Caco-2 (cell line): ENCODE measurements around the gene MEGF8. TPM values are rescaled to one million over a fixed set of nuclear protein-coding genes. Genes with fewer than 3 reads are reported as not detected.

Experiments
- BruUV-seq: library from RNA; stranded (reverse); fragments of 400-500 nt; replicated peaks from 2 replicates; lab custom pipeline; 2021; lab: Mats Ljungman, UMichigan
- CTCF ChIA-PET: fragments of 300-600 bp; sonication (Branson Sonifier 250); formaldehyde crosslinking; loops from one replicate; lab custom pipeline; 2022; ENCODE audit warnings: antibody characterized with exemption; lab: Charles Lee
- POLR2A ChIA-PET: fragments of 300-600 bp; sonication (Branson Sonifier 250); formaldehyde crosslinking; loops from one replicate; lab custom pipeline; 2022; ENCODE audit warnings: antibody characterized with exemption; lab: Charles Lee
- DNase-seq, 2 experiments: peaks; one replicate each; pipeline versions ENCODE4 v3.0.0 to v3.0.0-alpha.2; 2020 to 2022
- H3K27me3 ChIP-seq: replicated peaks from 2 replicates; pipeline ENCODE4 v1.6.0; 2011; ENCODE audit warnings: low read length; ENCODE audit not compliant: control insufficient read depth, insufficient read depth
- H3K36me3 ChIP-seq: 2 replicates; pipeline ENCODE4 v1.5.1; 2011; ENCODE audit warnings: low read length; ENCODE audit not compliant: control insufficient read depth, insufficient read depth
- H3K4me1 ChIP-seq: fragments of 250-450 bp; sonication (Bioruptor Pico); 2 replicates; pipeline ENCODE4 v1.5.1; 2020; ENCODE audit warnings: mild to moderate bottlenecking
- H3K4me3 ChIP-seq: 2 replicates; pipeline ENCODE4 v1.5.1; 2011; ENCODE audit warnings: low read depth, mild to moderate bottlenecking, control low read depth, low read length
- H3K9me3 ChIP-seq: fragments of 250-450 bp; sonication (Bioruptor Pico); 2 replicates; pipeline ENCODE4 v1.5.1; 2020; ENCODE audit warnings: mild to moderate bottlenecking, moderate library complexity
- H3K27ac Mint-ChIP-seq: one replicate; pipeline ENCODE4 v1.8.0; 2022; ENCODE audit warnings: mixed read lengths; ENCODE audit not compliant: unreplicated experiment
- H3K27me3 Mint-ChIP-seq: one replicate; pipeline ENCODE4 v1.8.0; 2022; ENCODE audit warnings: mixed read lengths; ENCODE audit not compliant: insufficient read depth, unreplicated experiment
- H3K36me3 Mint-ChIP-seq: one replicate; pipeline ENCODE4 v1.8.0; 2022; ENCODE audit warnings: mild to moderate bottlenecking, mixed read lengths; ENCODE audit not compliant: insufficient read depth, unreplicated experiment
- H3K4me1 Mint-ChIP-seq: one replicate; pipeline ENCODE4 v1.8.0; 2022; ENCODE audit warnings: low read depth, mixed read lengths; ENCODE audit not compliant: unreplicated experiment
- H3K4me3 Mint-ChIP-seq: one replicate; pipeline ENCODE4 v1.8.0; 2022; ENCODE audit warnings: mild to moderate bottlenecking, moderate library complexity, mixed read lengths; ENCODE audit not compliant: unreplicated experiment
- H3K9me3 Mint-ChIP-seq: one replicate; pipeline ENCODE4 v1.8.0; 2022; ENCODE audit warnings: mixed read lengths; ENCODE audit not compliant: unreplicated experiment
- intact Hi-C: fragments of 100-400 bp; cut with micrococcal nuclease; formaldehyde crosslinking; loops from one replicate; pipeline ENCODE4 v1.10.0; 2022; ENCODE audit not compliant: unreplicated experiment
- total RNA-seq: library from RNA; stranded (reverse); gene quantifications from 2 replicates; pipeline ENCODE4 v1.2.3, GENCODE V29; 2022
- TF ChIP-seq, protein P1 (sequence below), 2 experiments: fragments of 200-600 bp in 1 of 2; IDR thresholded peaks; 1 replicate in 1 of 2; 2 replicates in 1 of 2; pipeline versions ENCODE4 v1.5.1 to v1.8.0; 2011 to 2022; ENCODE audit warnings: antibody characterized with exemption in 1 of 2, control low read depth in 1 of 2, inconsistent platforms in 1 of 2, low read depth in 1 of 2, low read length in 1 of 2, mild to moderate bottlenecking in 1 of 2, moderate library complexity in 1 of 2; ENCODE audit not compliant: insufficient read depth in 1 of 2, severe bottlenecking in 1 of 2, unreplicated experiment in 1 of 2

MEGF8 gene
- total RNA-seq, 1 experiment from 2014 or later: 17.9 TPM

DNA sequence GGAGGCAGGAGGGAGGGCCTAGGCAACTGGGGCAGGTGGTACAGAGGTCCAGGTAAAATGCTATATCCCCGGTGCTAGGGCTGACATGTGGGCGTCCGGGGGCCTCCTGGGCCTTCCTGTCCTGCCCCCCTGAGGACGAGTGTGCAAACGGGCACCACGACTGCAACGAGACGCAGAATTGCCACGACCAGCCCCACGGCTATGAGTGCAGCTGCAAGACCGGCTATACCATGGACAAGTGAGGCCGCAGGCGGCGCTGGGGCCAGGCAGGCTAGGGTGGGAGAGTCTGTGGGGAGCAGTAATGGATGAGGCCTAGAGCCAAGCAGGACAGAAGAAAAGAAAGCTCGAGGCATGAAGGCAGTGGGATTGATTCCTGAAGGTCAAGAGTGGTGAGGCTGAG is 43.3 kb downstream of the MEGF8 start:
- no TSS peak for BruUV-seq
- CTCF ChIA-PET: no interaction called here

DNA sequence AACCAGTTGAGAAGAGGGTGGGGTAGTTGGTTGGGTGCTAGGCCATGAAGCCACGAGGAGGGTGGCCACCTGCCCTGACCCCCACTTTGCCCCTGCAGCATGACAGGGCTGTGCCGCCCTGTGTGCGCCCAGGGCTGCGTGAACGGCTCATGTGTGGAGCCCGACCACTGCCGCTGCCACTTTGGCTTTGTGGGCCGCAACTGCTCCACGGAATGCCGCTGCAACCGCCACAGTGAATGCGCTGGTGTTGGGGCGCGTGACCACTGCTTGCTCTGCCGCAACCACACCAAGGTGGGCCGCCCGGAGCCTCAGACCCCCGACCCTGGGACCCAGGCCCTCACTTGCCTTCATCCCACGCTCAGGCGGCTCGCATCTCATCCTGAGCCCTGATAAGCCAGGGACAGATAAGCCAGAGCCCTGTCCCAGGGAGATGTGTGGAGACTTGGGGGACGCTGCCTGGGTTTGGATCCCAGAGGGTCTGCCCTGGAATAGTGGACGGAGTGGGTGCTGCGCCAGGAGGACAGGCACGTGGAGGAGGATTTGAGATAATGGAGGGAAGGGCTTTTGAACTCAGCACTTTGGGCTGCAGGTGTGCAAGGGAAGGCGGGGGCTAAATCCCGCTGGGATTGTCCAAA is 44.1 kb downstream of the MEGF8 start:
- Mint-ChIP-seq H3K27ac (no peak overlapping the region), H3K4me1 (no peaks in the 10 kb centered on the region), H3K4me3 (no peak overlapping the region), H3K9me3 (no peaks in the 10 kb centered on the region), H3K36me3 (no peaks in the 10 kb centered on the region), H3K27me3 (no peaks in the 10 kb centered on the region)
- no peak for DNase-seq
- Histone ChIP-seq H3K9me3 (no peaks in the 10 kb centered on the region), H3K4me3 (no peak overlapping the region), H3K27me3 (no peaks in the 10 kb centered on the region), H3K36me3 (no peaks in the 10 kb centered on the region; the same call in 1 of the 2 replicates), H3K4me1 (no peaks in the 10 kb centered on the region)
- TF ChIP-seq, protein P1, sequence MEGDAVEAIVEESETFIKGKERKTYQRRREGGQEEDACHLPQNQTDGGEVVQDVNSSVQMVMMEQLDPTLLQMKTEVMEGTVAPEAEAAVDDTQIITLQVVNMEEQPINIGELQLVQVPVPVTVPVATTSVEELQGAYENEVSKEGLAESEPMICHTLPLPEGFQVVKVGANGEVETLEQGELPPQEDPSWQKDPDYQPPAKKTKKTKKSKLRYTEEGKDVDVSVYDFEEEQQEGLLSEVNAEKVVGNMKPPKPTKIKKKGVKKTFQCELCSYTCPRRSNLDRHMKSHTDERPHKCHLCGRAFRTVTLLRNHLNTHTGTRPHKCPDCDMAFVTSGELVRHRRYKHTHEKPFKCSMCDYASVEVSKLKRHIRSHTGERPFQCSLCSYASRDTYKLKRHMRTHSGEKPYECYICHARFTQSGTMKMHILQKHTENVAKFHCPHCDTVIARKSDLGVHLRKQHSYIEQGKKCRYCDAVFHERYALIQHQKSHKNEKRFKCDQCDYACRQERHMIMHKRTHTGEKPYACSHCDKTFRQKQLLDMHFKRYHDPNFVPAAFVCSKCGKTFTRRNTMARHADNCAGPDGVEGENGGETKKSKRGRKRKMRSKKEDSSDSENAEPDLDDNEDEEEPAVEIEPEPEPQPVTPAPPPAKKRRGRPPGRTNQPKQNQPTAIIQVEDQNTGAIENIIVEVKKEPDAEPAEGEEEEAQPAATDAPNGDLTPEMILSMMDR (IDR thresholded peaks at IDR 0.05; ENCODE audit: insufficient read depth in 1 of 2, low read depth in 1 of 2, low read length in 1 of 2, severe bottlenecking in 1 of 2, unreplicated experiment in 1 of 2): no peak
- intact Hi-C loops: no loop called here
- ChIA-PET POLR2A (no interaction called here), CTCF (no interaction called here)
- no TSS peak for BruUV-seq

More for the DNA sequence above, 43.3 kb downstream of the MEGF8 start:
- no peak overlapping the region for H3K4me3 Mint-ChIP-seq
- H3K36me3 Mint-ChIP-seq: peaks cover 3% of the 10 kb centered on the region
- TF ChIP-seq, protein P1 (IDR thresholded peaks at IDR 0.05; ENCODE audit: insufficient read depth in 1 of 2, low read depth in 1 of 2, low read length in 1 of 2, severe bottlenecking in 1 of 2, unreplicated experiment in 1 of 2): no peak
- H3K9me3 ChIP-seq: no peaks in the 10 kb centered on the region
- H3K36me3 ChIP-seq: no peaks in the 10 kb centered on the region; the same call in 1 of the 2 replicates
- no peak overlapping the region for H3K4me3 ChIP-seq
- POLR2A ChIA-PET: no interaction called here
- no peaks in the 10 kb centered on the region for H3K27me3 Mint-ChIP-seq
- no peaks in the 10 kb centered on the region for H3K4me1 Mint-ChIP-seq
- H3K4me1 ChIP-seq: no peaks in the 10 kb centered on the region
- no peak overlapping the region for H3K27ac Mint-ChIP-seq
- H3K9me3 Mint-ChIP-seq: no peaks in the 10 kb centered on the region
- no peaks in the 10 kb centered on the region for H3K27me3 ChIP-seq
- DNase-seq: no peak
- intact Hi-C loops: no loop called here

DNA sequence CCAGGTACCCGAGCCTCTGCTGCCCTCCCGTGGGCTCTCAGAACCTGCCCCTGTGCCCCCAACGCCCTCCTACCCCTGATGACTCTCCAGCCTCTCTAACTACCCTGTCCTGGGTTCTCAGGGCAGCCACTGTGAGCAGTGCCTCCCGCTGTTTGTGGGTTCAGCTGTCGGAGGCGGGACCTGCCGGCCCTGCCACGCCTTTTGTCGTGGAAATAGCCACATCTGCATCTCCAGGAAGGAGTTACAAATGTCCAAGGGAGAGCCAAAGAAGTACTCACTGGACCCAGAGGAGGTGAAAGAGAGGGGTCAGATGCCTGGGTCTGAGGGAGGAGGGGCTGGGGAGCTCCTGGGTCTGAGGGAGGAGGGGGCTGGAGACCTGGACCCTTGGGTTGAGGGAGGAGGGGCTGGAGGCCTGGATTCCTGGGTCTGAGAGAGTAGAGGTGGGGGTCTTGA is 44.7 kb downstream of the MEGF8 start:
- Mint-ChIP-seq H3K27ac (no peak overlapping the region), H3K27me3 (no peaks in the 10 kb centered on the region), H3K36me3 (no peaks in the 10 kb centered on the region), H3K4me1 (no peaks in the 10 kb centered on the region), H3K4me3 (no peak overlapping the region), H3K9me3 (no peaks in the 10 kb centered on the region)
- no peaks in the 10 kb centered on the region for H3K4me1 ChIP-seq
- no TSS peak for BruUV-seq
- no peak overlapping the region for H3K4me3 ChIP-seq
- DNase-seq: no peak
- TF ChIP-seq, protein P1 (IDR thresholded peaks at IDR 0.05; ENCODE audit: insufficient read depth in 1 of 2, low read depth in 1 of 2, low read length in 1 of 2, severe bottlenecking in 1 of 2, unreplicated experiment in 1 of 2): no peak
- no peaks in the 10 kb centered on the region for H3K27me3 ChIP-seq
- ChIA-PET CTCF (no interaction called here), POLR2A (no interaction called here)
- H3K36me3 ChIP-seq: no peaks in the 10 kb centered on the region; the same call in 1 of the 2 replicates
- no peaks in the 10 kb centered on the region for H3K9me3 ChIP-seq
- intact Hi-C loops: no loop called here
